MCF 10A (cell line): Measurements from ENCODE around the gene NFYB. TPM values are rescaled to one million over a fixed set of nuclear protein-coding genes. Genes with fewer than 3 reads are reported as not detected.

Experiments used
- BruUV-seq: library from RNA; stranded (reverse); fragments of 400-500 nt; replicated peaks from 2 replicates; lab custom pipeline; 2021; lab: Mats Ljungman, UMichigan
- CTCF ChIA-PET: fragments of 300-600 bp; sonication (Branson Sonifier 250); formaldehyde crosslinking; extraction: SDS; loops from one replicate; lab custom pipeline; 2021; ENCODE audit warnings: antibody characterized with exemption, inconsistent platforms; lab: Yijun Ruan, JAX
- POLR2A ChIA-PET: fragments of 300-600, 350-650 bp; sonication (Branson Sonifier 250); formaldehyde crosslinking; extraction: SDS; loops from one replicate; lab custom pipeline; 2020; ENCODE audit warnings: antibody characterized with exemption, inconsistent platforms; lab: Yijun Ruan, JAX
- DNase-seq: peaks from one replicate; pipeline ENCODE4 v3.0.0-alpha.2; 2018; ENCODE audit not compliant: unreplicated experiment
- H3K27ac Mint-ChIP-seq: one replicate; pipeline ENCODE4 v1.8.0; 2022; ENCODE audit warnings: mild to moderate bottlenecking, low read depth, mixed read lengths; ENCODE audit not compliant: unreplicated experiment
- H3K27me3 Mint-ChIP-seq: one replicate; pipeline ENCODE4 v1.8.0; 2022; ENCODE audit warnings: mixed read lengths; ENCODE audit not compliant: insufficient read depth, unreplicated experiment
- H3K36me3 Mint-ChIP-seq: one replicate; pipeline ENCODE4 v1.8.0; 2022; ENCODE audit warnings: mild to moderate bottlenecking, moderate library complexity, mixed read lengths; ENCODE audit not compliant: insufficient read depth, unreplicated experiment
- H3K4me1 Mint-ChIP-seq: one replicate; pipeline ENCODE4 v1.8.0; 2022; ENCODE audit warnings: mixed read lengths; ENCODE audit not compliant: insufficient read depth, unreplicated experiment
- H3K4me3 Mint-ChIP-seq: one replicate; pipeline ENCODE4 v1.8.0; 2022; ENCODE audit warnings: mild to moderate bottlenecking, moderate library complexity, mixed read lengths; ENCODE audit not compliant: unreplicated experiment
- H3K9me3 Mint-ChIP-seq: one replicate; pipeline ENCODE4 v1.8.0; 2022; ENCODE audit warnings: mixed read lengths; ENCODE audit not compliant: unreplicated experiment
- CTCF ChIP-seq: fragments of 200-600 bp; IDR thresholded peaks from one replicate; pipeline ENCODE4 v1.8.0; 2022; ENCODE audit warnings: antibody characterized with exemption, mild to moderate bottlenecking; ENCODE audit not compliant: unreplicated experiment
- intact Hi-C: fragments of 100-400 bp; cut with micrococcal nuclease; formaldehyde crosslinking; loops from 2 replicates; pipeline ENCODE4 v1.14.1; 2022
- total RNA-seq: library from RNA; stranded (reverse); gene quantifications from 2 replicates; pipeline ENCODE4 v1.2.3, GENCODE V29; 2022

Gene NFYB
- total RNA-seq, 1 experiment from 2014 or later, result 24.8 TPM

- no peaks in the 10 kb centered on the region for H3K9me3 Mint-ChIP-seq
- DNase-seq, result no peak
- intact Hi-C loops, result no loop called here
- no peak overlapping the region for H3K4me3 Mint-ChIP-seq
- no peaks in the 10 kb centered on the region for H3K36me3 Mint-ChIP-seq
- no peaks in the 10 kb centered on the region for H3K27me3 Mint-ChIP-seq
- CTCF ChIA-PET, result interaction anchor here (1.0 to 1.8 kb wide), 2 partner anchors 18 to 23 kb away, joined by 3 to 5 read pairs; no protein-coding TSS in a partner anchor
- POLR2A ChIA-PET, result no interaction called here
- no TSS peak for BruUV-seq
- H3K27ac Mint-ChIP-seq, result no peak overlapping the region
- no peaks in the 10 kb centered on the region for H3K4me1 Mint-ChIP-seq
- no peak for TF ChIP-seq CTCF
Observed at GRCh38 chr12:104154286-104154685, 16.3 kb upstream of the NFYB start.

- Mint-ChIP-seq H3K27ac (no peak overlapping the region), H3K36me3 (no peaks in the 10 kb centered on the region), H3K9me3 (no peaks in the 10 kb centered on the region), H3K4me3 (no peak overlapping the region), H3K27me3 (no peaks in the 10 kb centered on the region), H3K4me1 (no peaks in the 10 kb centered on the region)
- POLR2A ChIA-PET, result no interaction called here
- no peak for DNase-seq
- intact Hi-C loops, result no loop called here
- CTCF ChIA-PET, result interaction anchor here (0.6 kb wide), 1 partner anchor 10 kb away, joined by 3 read pairs; no protein-coding TSS in a partner anchor
- BruUV-seq, result no TSS peak
- no peak for TF ChIP-seq CTCF
Observed at GRCh38 chr12:104152685-104153241, 14.8 kb upstream of the NFYB start.

- no TSS peak for BruUV-seq
- ChIA-PET POLR2A (interaction anchor here (1.0 kb wide), 1 partner anchor 13 kb away, joined by 3 read pairs; the partner anchor contains the start of gene NFYB), CTCF (interaction anchor here (1.4 kb wide), 1 partner anchor 41 kb away, joined by 4 read pairs; no protein-coding TSS in a partner anchor)
- H3K36me3 Mint-ChIP-seq, result no peaks in the 10 kb centered on the region
- H3K4me3 Mint-ChIP-seq, result no peak overlapping the region
- no peak for DNase-seq
- no peaks in the 10 kb centered on the region for H3K4me1 Mint-ChIP-seq
- no peak overlapping the region for H3K27ac Mint-ChIP-seq
- no peaks in the 10 kb centered on the region for H3K27me3 Mint-ChIP-seq
- TF ChIP-seq CTCF, result no peak
- H3K9me3 Mint-ChIP-seq, result no peaks in the 10 kb centered on the region
- intact Hi-C loops, result no loop called here
Observed at GRCh38 chr12:104150416-104150815, 12.4 kb upstream of the NFYB start.

GRCh38 chr12:104147346-104147745 is 9.3 kb upstream of the NFYB start:
- no peaks in the 10 kb centered on the region for H3K27me3 Mint-ChIP-seq
- ChIA-PET POLR2A (no interaction called here), CTCF (interaction anchor here (1.1 kb wide), 1 partner anchor 23 kb away, joined by 4 read pairs; no protein-coding TSS in a partner anchor)
- H3K27ac Mint-ChIP-seq, result no peak overlapping the region
- H3K4me1 Mint-ChIP-seq, result no peaks in the 10 kb centered on the region
- H3K36me3 Mint-ChIP-seq, result no peaks in the 10 kb centered on the region
- no peaks in the 10 kb centered on the region for H3K9me3 Mint-ChIP-seq
- no peak for TF ChIP-seq CTCF
- no TSS peak for BruUV-seq
- intact Hi-C loops, result no loop called here
- no peak overlapping the region for H3K4me3 Mint-ChIP-seq
- no peak for DNase-seq
